Cardiac fibroblast (primary cell): Measurements from ENCODE around the gene CCDC148.

Experiments
- DNase-seq, 2 donors: peaks; one replicate each; pipeline versions ENCODE4 v3.0.0 to v3.0.0-alpha.2; 2010; ENCODE audit warnings: low read depth in 2 of 2
- H3K4me3 ChIP-seq, 2 donors: replicated peaks in 1 of 2; 1 replicate in 1 of 2; 2 replicates in 1 of 2; pipeline ENCODE4 v1.5.1; 2011; ENCODE audit warnings: low read depth in 2 of 2, low read length in 2 of 2, mild to moderate bottlenecking in 2 of 2, moderate library complexity in 1 of 2
- TF ChIP-seq, protein P1 (sequence below): IDR thresholded peaks from one replicate; pipeline ENCODE4 v1.5.1; 2011; ENCODE audit warnings: low read depth, mild to moderate bottlenecking, low read length, inconsistent platforms

CCDC148 gene

DNA sequence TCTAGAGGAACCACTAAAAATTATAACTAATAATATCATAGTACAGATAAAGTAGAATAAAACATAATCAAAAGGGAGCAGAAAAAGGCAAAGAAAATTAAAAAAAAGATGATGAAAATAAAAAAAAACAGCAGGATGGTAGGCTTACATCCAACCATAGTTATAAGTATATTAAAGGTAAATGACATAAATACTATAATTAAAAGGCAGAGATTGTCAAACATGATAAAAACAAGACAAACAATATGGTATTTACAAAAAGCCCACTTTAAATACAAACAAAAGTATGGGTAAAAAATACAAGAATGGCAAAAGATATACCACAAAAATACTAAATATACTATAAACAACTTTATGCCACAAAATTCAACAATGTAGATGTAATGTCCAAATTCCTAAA is 24.4 kb downstream of the CCDC148 start:
- no peak for DNase-seq
- TF ChIP-seq, protein P1, sequence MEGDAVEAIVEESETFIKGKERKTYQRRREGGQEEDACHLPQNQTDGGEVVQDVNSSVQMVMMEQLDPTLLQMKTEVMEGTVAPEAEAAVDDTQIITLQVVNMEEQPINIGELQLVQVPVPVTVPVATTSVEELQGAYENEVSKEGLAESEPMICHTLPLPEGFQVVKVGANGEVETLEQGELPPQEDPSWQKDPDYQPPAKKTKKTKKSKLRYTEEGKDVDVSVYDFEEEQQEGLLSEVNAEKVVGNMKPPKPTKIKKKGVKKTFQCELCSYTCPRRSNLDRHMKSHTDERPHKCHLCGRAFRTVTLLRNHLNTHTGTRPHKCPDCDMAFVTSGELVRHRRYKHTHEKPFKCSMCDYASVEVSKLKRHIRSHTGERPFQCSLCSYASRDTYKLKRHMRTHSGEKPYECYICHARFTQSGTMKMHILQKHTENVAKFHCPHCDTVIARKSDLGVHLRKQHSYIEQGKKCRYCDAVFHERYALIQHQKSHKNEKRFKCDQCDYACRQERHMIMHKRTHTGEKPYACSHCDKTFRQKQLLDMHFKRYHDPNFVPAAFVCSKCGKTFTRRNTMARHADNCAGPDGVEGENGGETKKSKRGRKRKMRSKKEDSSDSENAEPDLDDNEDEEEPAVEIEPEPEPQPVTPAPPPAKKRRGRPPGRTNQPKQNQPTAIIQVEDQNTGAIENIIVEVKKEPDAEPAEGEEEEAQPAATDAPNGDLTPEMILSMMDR: no peak
- H3K4me3 ChIP-seq: no peak overlapping the region

- DNase-seq: peak; percentile 5 to 80
- TF ChIP-seq, protein P1: no peak
- no peak overlapping the region for H3K4me3 ChIP-seq
Observed at GRCh38 chr2:158414538-158414937, 42.0 kb downstream of the CCDC148 start.

- TF ChIP-seq, protein P1: no peak
- H3K4me3 ChIP-seq: no peak overlapping the region
- peak in 1 of 2 donors; percentile 27 for DNase-seq
Observed at GRCh38 chr2:158413581-158413980, 43.0 kb downstream of the CCDC148 start.

GRCh38 chr2:158412206-158412605 is 44.3 kb downstream of the CCDC148 start:
- H3K4me3 ChIP-seq: no peak overlapping the region
- TF ChIP-seq, protein P1: no peak
- peak in 1 of 2 donors; percentile 79 for DNase-seq

GRCh38 chr2:158411748-158412147 is 44.8 kb downstream of the CCDC148 start:
- no peak for DNase-seq
- TF ChIP-seq, protein P1: no peak
- H3K4me3 ChIP-seq: no peak overlapping the region

GRCh38 chr2:158410132-158410531 is 46.4 kb downstream of the CCDC148 start:
- no peak for DNase-seq
- no peak overlapping the region for H3K4me3 ChIP-seq
- TF ChIP-seq, protein P1: no peak

GRCh38 chr2:158407031-158407430 is 49.5 kb downstream of the CCDC148 start:
- DNase-seq: no peak
- TF ChIP-seq, protein P1: no peak
- H3K4me3 ChIP-seq: no peak overlapping the region
